Measurements from ENCODE around the gene GREB1L. TPM values are rescaled to one million over a fixed set of nuclear protein-coding genes. Genes with fewer than 3 reads are reported as not detected.
"Not testable (repeated sequence)": the region's sequence is repeated elsewhere in the genome, so short reads cannot be mapped to it uniquely, and the experiment has no call there.

Gene GREB1L
- total and polyA plus RNA-seq, 2 experiments from 2014 or later = 14.0 to 16.8 TPM

DNA sequence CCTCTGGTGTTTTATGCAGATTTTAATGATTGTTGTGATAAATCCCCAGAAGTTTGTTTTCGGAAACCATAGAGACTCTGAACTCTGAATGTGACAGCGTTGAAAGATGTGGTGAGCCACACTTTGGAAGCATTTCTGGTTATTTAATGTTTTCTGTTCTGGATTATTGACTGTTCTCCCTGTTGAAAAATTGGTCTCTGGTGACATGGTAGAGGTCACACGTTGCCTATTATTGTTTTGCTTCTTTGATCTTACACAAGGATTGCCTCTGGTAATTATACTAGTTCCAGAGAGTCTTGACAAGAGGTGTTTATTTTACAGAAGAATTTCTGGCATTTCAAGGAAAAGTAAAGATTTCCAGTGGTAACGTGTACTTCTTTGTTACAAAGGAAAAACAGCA is 127.1 kb downstream of the GREB1L start:
- no peaks in the 10 kb centered on the region for H3K79me2 ChIP-seq
- no peak for TF ChIP-seq EZH2phosphoT487 (IDR thresholded peaks at IDR 0.05; ENCODE audit: low read depth, severe bottlenecking, unreplicated experiment)
- TF ChIP-seq CTCF (IDR thresholded peaks at IDR 0.05; ENCODE audit: poor library complexity) = no peak
- TF ChIP-seq EZH2 (IDR thresholded peaks at IDR 0.05; ENCODE audit: borderline replicate concordance) = no peak
- H3K4me2 ChIP-seq = no peak overlapping the region
- H3K9me2 ChIP-seq (replicated peaks; ENCODE audit: insufficient read depth) = no peaks in the 10 kb centered on the region
- H2AFZ ChIP-seq = no peak overlapping the region
- no peaks in the 10 kb centered on the region for H3K9me3 ChIP-seq (ENCODE audit: low read depth)
- H3K4me3 ChIP-seq = no peak overlapping the region
- peaks cover 14% of the 10 kb centered on the region for H3K4me1 ChIP-seq (ENCODE audit: insufficient read depth)
- no peak overlapping the region for H3K27ac ChIP-seq
- no peak for DNase-seq (ENCODE audit: low spot score)
- H3K36me3 ChIP-seq (replicated peaks; ENCODE audit: insufficient read depth, low read depth) = no peaks in the 10 kb centered on the region
- no peaks in the 10 kb centered on the region for H3K27me3 ChIP-seq
- no peaks in the 10 kb centered on the region for H4K20me1 ChIP-seq (ENCODE audit: insufficient read depth, poor library complexity, severe bottlenecking)
- WGBS (ENCODE audit: low lambda C conversion rate, missing lambda C conversion rate) = 40% methylated on average over 4 of the region's 4 CpGs

GRCh38 chr18:21369597-21369996 is 127.6 kb downstream of the GREB1L start:
- not testable (repeated sequence) for H3K27me3 ChIP-seq; H3K79me2 ChIP-seq; H4K20me1 ChIP-seq (ENCODE audit: insufficient read depth, poor library complexity, severe bottlenecking); H3K36me3 ChIP-seq (replicated peaks; ENCODE audit: insufficient read depth, low read depth); H3K9me3 ChIP-seq (ENCODE audit: low read depth); H3K27ac ChIP-seq; H2AFZ ChIP-seq; DNase-seq (ENCODE audit: low spot score); H3K4me3 ChIP-seq; H3K4me2 ChIP-seq; H3K9me2 ChIP-seq (replicated peaks; ENCODE audit: insufficient read depth)
- WGBS (ENCODE audit: low lambda C conversion rate, missing lambda C conversion rate) = 85% methylated on average over 7 of the region's 7 CpGs
- peaks cover 14% of the 10 kb centered on the region for H3K4me1 ChIP-seq (ENCODE audit: insufficient read depth)

- Histone ChIP-seq H3K9me3 (ENCODE audit: low read depth) (no peaks in the 10 kb centered on the region), H4K20me1 (ENCODE audit: insufficient read depth, poor library complexity, severe bottlenecking) (no peaks in the 10 kb centered on the region), H3K27ac (no peak overlapping the region), H3K4me1 (ENCODE audit: insufficient read depth) (peaks cover 9% of the 10 kb centered on the region), H3K9me2 (replicated peaks; ENCODE audit: insufficient read depth) (no peaks in the 10 kb centered on the region), H3K36me3 (replicated peaks; ENCODE audit: insufficient read depth, low read depth) (no peaks in the 10 kb centered on the region), H3K4me2 (no peak overlapping the region), H3K4me3 (no peak overlapping the region), H3K27me3 (no peaks in the 10 kb centered on the region), H2AFZ (no peak overlapping the region), H3K79me2 (no peaks in the 10 kb centered on the region)
- TF ChIP-seq CTCF (IDR thresholded peaks at IDR 0.05; ENCODE audit: poor library complexity) = no peak
- TF ChIP-seq EZH2phosphoT487 (IDR thresholded peaks at IDR 0.05; ENCODE audit: low read depth, severe bottlenecking, unreplicated experiment) = no peak
- no peak for TF ChIP-seq EZH2 (IDR thresholded peaks at IDR 0.05; ENCODE audit: borderline replicate concordance)
- DNase-seq (ENCODE audit: low spot score) = no peak
- WGBS (ENCODE audit: low lambda C conversion rate, missing lambda C conversion rate) = 86% methylated on average over 1 of the region's 1 CpG
These were observed 141.0 kb downstream of the GREB1L start for GRCh38 chr18:21383031-21383430.

GRCh38 chr18:21386523-21387240 is 144.7 kb downstream of the GREB1L start:
- Histone ChIP-seq H3K36me3 (replicated peaks; ENCODE audit: insufficient read depth, low read depth) (no peaks in the 10 kb centered on the region), H3K79me2 (no peaks in the 10 kb centered on the region), H3K4me2 (peak overlapping the region; percentile 5), H2AFZ (peak overlapping the region; percentile 25), H3K4me1 (ENCODE audit: insufficient read depth) (peaks cover 9% of the 10 kb centered on the region), H3K9me2 (replicated peaks; ENCODE audit: insufficient read depth) (no peaks in the 10 kb centered on the region), H3K4me3 (no peak overlapping the region), H3K9me3 (ENCODE audit: low read depth) (no peaks in the 10 kb centered on the region), H3K27ac (no peak overlapping the region), H4K20me1 (ENCODE audit: insufficient read depth, poor library complexity, severe bottlenecking) (no peaks in the 10 kb centered on the region), H3K27me3 (no peaks in the 10 kb centered on the region)
- 52% methylated on average over 11 of the region's 11 CpGs for WGBS (ENCODE audit: low lambda C conversion rate, missing lambda C conversion rate)
- TF ChIP-seq EZH2phosphoT487 (IDR thresholded peaks at IDR 0.05; ENCODE audit: low read depth, severe bottlenecking, unreplicated experiment) = no peak
- TF ChIP-seq CTCF (IDR thresholded peaks at IDR 0.05; ENCODE audit: poor library complexity) = no peak
- TF ChIP-seq EZH2 (IDR thresholded peaks at IDR 0.05; ENCODE audit: borderline replicate concordance) = no peak
- no peak for DNase-seq (ENCODE audit: low spot score)
